ENCODE results near the gene ATP9B.
A peak's percentile ranks its signal among the peaks of the same experiment; 100 is the strongest.

The ATP9B gene

GRCh38 chr18:79068937-79069716, at the start of gene ATP9B:
ATP9B (plus strand) TSS chr18:79069394; CDS start chr18:79069411, 17 bp downstream.
- peak; percentile 97 for DNase-seq (ENCODE audit: low read depth, low spot score)

DNA sequence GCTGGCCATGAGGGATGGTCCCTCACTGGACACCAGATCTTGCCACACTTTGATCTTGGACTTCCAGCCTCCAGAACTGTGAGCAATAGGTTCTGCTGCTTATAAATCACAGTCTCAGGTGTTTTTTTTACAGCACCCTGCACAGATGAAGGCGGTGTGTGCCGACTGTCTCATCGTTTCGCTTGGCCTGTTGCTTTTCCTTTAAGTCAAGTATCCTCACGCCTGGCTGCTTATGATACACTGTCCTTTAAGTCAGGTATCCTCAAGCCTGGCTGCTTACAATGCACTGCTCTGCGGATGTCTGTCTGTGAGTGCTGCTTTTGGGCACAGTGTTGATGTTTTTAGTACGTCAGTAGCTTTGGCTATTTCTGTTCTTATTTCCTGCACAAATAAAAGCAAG, 49.3 kb upstream of the ATP9B start:
- DNase-seq (ENCODE audit: low read depth, low spot score) = no peak

DNA sequence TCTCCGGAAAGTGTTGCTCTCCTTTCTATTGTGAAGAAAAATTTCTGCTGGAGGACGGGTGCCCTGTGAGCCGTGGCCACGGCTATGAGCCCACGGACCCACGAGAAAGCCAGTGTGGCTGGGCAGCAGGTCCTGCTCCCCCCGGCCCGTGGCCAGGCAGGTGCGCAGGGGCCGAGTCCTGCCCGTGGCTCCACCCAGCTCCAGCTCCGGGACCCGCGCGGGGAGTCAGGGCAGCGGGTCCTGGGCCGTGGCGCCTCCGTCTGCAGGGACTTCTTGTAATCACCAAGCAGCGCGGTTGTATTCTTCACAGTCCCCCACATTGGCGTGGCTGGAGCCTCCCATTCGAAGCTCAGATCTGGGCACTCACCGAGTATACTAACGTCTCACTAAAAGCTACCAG, 46.6 kb upstream of the ATP9B start:
- no peak for DNase-seq (ENCODE audit: low read depth, low spot score)

DNA sequence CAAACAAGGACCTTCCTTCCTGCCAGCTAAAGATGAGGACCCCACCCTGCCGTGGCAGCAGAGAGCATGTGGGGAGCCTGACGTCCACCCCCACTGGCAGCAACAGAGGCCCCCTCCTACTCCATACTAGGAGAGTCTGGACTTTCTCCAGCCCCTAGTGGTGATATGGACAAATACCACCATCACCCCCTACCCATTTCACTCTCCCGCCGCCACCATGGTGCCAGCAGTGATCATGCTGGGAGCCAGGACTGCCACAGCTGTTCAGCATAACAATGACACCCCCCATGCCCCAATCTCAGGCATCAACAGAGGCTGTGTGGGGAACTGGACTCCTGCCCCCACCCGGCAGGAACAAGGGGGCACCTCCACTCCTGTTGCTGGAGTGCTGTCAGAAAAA, 42.7 kb upstream of the ATP9B start:
- DNase-seq (ENCODE audit: low read depth, low spot score) = no peak

GRCh38 chr18:79030680-79031079, 38.5 kb upstream of the ATP9B start:
- no peak for DNase-seq (ENCODE audit: low read depth, low spot score)

DNA sequence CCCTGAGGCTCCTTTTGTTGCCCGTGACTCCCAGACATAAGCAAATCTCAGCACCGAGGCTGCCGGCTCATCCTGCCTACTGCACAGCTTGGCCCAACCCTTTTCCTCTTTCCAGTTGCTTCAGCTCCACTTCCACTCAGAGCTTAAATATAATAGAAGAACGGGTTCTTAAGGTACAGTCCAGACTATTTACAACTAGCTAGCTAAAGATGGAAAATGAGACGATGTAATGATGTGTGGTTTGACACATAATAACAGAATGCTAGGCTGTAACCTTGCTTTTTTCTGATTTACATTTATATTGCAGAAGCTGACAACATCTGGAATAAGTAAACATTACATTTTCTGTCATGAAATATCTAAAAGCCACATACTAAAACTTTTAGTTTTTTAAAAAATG, 26.9 kb upstream of the ATP9B start:
- DNase-seq (ENCODE audit: low read depth, low spot score) = no peak

GRCh38 chr18:79043288-79043687, 25.9 kb upstream of the ATP9B start:
- DNase-seq (ENCODE audit: low read depth, low spot score) = no peak

DNA sequence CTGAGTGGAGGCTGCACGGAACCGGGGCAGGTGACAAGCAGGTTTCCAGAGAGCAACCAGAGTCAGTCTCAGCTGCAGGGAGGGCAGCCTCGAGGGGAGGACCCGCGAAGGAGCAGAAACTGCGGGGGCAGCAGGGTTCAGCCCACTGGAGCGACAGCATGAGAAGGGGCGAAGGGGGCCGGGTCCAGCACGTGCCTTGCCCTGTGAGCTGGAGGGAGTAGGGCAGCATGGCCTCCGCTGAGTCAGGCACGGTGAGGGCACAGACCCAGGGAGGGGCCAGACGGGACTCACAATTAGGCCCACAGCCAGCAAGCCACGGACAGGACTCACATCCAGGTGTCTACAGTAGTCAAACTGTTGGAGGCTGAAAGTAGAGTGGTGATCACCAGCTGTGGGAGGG, 22.7 kb upstream of the ATP9B start:
- no peak for DNase-seq (ENCODE audit: low read depth, low spot score)

DNA sequence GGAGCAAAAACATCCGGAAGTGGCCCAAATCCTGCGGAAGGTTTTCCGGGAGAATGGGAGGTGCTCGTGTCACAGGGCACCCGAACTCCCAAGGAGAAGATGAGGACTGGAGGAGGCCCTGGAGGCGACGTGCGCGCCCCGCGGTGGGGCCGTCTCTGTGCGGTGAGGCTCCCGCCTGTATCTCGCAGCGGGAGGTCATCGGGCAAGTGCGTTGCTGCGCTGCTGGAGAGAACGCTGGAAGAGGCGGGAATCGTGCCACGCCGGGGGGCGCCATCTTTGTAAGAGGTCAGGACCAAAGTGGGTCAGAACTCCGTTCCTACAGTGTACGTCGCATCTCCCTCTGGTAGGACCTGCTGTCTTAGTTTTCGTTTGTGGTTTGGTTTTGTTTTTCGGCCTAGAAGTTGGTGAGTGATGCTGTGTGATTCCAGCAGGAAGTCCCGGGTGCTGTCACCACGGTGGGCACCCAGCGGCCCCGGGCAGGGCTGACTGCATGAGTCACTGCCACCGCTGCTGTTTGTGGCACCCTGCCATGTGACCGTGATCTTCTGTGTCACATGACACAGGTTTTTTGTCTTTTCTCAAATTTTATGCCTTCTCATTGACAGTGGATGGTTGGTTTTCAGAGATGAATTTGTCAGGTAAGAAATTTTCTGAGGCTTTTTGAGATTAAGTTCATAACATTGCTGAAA, 21.5 kb upstream of the ATP9B start:
- DNase-seq (ENCODE audit: low read depth, low spot score) = no peak

DNA sequence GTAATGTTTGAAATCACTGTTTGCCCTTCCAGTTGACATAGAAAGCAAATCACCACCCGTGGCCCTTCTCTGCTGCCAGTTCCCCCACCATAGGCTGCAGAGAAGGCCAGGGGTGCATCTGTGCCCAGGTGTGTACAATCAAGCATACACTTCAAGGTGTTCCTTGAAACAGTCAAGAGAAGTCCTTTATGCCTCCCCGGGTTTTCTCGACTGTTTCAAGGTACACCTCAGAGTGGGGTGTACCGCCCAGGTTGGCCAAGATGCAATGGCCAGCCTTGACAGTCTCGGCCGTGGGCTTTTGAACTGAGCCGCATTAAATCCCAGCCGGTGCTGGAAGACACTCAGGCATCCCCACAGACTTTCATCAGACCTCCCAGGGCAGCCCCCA, 21.0 kb upstream of the ATP9B start:
- DNase-seq (ENCODE audit: low read depth, low spot score) = no peak

DNA sequence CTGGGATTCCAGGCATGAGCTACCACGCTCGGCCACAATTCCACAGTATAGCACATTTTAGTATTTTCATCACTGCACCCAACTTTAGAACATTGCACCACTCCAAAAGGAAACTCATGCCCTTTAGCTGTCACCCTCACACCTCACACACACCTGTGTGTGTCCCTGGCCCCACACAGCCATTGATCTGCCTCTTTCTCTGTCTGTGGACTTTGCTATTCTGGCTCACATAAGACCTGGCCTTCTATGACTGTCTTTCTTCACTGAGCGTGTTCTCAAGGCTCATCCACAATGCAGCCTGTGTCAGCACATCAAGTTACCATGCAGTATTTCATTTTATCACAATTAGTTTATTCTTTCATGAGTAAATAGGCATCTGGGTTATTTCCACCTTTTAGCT, 19.7 kb upstream of the ATP9B start:
- DNase-seq (ENCODE audit: low read depth, low spot score) = no peak

DNA sequence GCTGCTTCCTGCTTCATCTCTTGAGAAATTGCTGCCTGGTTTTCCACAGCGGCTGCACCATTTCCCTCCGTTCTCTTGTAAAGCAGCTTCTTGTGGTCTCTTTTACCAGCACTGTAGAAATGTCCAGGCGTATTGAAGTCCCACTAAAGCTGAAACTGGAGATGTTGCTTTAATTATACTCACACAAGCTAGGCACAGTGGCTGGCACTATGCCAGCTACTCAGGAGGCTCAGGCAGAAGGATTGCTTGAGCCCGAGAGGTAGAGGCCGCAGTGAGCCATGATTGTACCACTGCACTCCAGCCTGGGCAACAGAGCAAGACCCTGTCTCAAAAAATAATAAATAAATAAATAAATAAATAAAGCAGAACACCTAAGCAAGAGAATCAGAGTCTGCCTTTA, 19.2 kb upstream of the ATP9B start:
- no peak for DNase-seq (ENCODE audit: low read depth, low spot score)

DNA sequence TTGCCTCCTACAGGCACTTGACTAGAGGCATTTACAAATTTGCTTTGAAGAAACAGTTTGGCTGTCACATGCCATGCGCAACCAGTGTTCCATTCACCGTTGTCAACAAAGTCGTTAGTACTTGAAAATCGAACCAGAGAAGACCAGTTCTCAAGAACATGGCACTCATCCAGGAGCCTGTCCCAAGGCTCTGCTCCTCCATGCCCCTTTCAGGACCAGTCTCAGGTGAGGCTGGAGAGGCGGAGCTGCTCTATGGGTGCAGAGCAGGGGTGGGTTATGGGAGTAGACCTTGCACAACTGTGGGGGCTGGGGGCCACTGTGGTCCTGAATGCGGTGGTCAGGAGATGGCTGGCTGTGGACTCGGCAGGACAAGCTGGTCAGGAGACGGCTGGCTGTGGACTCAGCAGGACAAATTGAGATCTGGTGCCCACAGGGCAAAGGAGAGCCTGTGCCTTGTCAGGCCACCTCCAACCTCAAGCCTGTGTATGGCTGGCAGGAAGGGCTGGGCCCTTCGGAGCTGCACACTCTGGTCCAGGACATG, 12.3 kb upstream of the ATP9B start:
- no peak for DNase-seq (ENCODE audit: low read depth, low spot score)

DNA sequence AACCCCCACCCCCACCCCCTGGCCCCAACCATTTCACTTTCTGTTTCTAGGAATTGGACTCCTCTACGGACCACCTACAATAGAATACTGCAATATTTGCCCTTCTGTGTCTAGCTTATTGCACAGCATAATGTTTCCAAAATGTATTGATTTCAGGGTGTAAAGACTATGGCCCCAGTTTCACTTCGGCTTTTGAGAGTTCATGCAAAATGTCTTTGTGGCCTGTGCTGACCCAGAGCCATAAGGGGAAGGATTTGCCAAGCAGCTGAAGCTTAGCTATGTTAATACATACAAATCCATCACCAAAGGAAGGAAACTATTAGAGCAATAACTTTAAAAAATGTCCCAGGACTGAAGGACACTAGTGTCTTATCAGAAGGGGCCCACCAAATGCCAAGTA, 11.2 kb upstream of the ATP9B start:
- no peak for DNase-seq (ENCODE audit: low read depth, low spot score)

- DNase-seq (ENCODE audit: low read depth, low spot score) = no peak
Measured at GRCh38 chr18:79062806-79063205, 6.4 kb upstream of the ATP9B start.

- DNase-seq (ENCODE audit: low read depth, low spot score) = no peak
Measured at GRCh38 chr18:79064228-79064627, 5.0 kb upstream of the ATP9B start.

DNA sequence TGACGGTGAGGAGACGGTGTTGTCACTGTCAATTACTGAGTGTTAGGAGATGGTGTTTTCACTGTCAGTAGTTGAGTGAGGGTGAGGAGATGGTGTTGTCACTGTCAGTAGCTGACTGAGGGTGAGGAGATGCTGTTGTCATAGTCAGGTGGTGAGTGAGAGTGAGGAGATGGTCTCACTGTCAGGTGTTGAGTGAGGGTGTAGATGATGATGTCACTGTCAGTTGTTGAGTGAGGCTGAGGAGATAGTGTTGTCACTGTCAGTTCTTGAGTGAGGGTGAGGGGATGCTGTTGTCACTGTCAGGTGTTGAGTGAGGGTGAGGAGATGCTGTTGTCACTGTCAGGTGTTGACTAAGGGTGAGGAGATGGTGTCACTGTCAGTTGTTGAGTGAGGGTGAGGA, 3.4 kb upstream of the ATP9B start:
- no peak for DNase-seq (ENCODE audit: low read depth, low spot score)

DNA sequence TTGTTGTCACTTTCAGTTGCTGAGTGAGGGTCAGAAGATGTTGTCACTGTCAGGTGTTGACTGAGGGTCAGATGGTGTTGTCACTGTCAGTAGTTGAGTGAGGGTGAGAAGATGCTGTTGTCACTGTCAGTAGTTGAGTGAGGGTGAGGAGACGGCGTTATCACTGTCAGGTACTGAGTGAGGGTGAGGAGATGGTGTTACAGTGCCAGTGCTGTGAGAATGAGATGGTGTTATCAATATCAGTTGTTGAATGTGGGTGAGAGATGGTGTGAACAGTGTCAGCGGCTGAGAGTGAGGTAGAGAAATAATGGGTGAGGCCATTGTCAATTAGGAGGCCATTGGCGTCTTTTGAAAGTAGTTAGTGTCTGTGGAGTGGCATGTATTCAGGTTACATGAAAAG, 1.6 kb upstream of the ATP9B start:
- DNase-seq (ENCODE audit: low read depth, low spot score) = no peak

DNA sequence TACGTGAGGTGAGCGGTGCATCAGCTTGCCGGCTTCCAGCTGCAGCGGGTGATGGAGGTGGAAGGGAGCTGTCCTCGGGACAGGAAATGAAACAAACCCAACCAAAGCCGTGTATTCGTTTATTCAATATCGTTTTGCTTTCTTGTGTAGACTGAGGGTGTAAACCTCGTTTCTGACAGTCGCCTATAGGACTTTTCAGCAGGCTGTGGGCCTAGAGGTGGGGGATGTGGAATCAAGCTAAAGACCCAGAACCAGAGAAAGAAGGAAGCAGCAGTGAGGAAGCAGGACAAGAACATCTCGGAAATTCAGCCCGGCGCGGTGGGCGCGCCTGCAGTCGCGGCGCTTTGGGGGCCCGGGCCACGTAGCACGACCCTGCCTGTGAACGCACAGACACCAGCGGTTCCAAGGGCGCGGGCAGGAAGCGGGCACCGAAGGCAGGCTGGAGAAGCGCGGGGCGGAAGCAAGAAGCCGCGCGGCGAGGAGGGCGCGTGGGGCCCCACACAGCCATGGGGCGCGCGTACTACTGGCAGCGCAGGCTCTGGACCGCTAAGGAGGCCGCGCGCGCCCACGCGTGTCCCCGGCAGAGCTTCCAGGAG, 755 bp upstream of the ATP9B start:
- peak; percentile 10 for DNase-seq (ENCODE audit: low read depth, low spot score)

DNA sequence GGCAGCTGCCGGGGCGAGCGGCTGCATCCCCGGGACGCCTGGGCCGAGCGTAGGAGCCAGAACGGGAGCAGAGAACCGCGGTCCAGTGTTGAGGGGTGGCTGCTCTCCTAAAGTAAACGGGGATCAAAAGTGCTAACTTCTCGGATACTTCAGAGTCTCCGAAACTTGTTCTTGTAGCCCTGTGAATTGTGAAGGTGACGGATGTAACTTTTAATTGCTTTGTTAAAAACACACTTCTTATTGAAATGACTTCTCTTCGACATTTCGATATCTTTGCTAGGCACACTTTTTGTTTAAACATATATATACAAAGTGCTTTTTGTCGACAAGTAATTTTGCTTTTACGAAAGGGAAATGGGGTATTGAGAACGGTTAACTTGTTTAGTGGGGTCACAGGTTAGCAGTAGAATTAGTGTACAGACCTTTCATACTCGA, 540 bp downstream of the ATP9B start:
- DNase-seq (ENCODE audit: low read depth, low spot score) = no peak

- DNase-seq (ENCODE audit: low read depth, low spot score) = no peak
Measured at GRCh38 chr18:79070486-79070885, 1.3 kb downstream of the ATP9B start.

- no peak for DNase-seq (ENCODE audit: low read depth, low spot score)
Measured at GRCh38 chr18:79071037-79071436, 1.8 kb downstream of the ATP9B start.
